HG03575 (cell line): ENCODE results near the gene IP6K2.

Experiments used
- ATAC-seq: cut with Tn5 transposase; IDR thresholded peaks from one replicate; pipeline ENCODE4 v1.9.1; 2021; ENCODE audit not compliant: unreplicated experiment, insufficient number of reproducible peaks, low FRiP score; ENCODE audit errors: extremely low read depth

The IP6K2 gene

GRCh38 chr3:48679411-48680391, 37.3 kb downstream of the IP6K2 start:
- ATAC-seq: no peak

- ATAC-seq: no peak
Observed at GRCh38 chr3:48678566-48679380, 38.2 kb downstream of the IP6K2 start.

GRCh38 chr3:48678056-48678455, 39.0 kb downstream of the IP6K2 start:
- ATAC-seq: no peak

- no peak for ATAC-seq
Observed at GRCh38 chr3:48674505-48674904, 42.5 kb downstream of the IP6K2 start.

GRCh38 chr3:48672522-48672921, 44.5 kb downstream of the IP6K2 start:
- ATAC-seq: no peak

GRCh38 chr3:48664929-48665328, 52.1 kb downstream of the IP6K2 start:
- ATAC-seq: no peak

GRCh38 chr3:48664313-48664644, 52.7 kb downstream of the IP6K2 start:
- ATAC-seq: no peak

- no peak for ATAC-seq
Observed at GRCh38 chr3:48663489-48664312, 53.3 kb downstream of the IP6K2 start.

GRCh38 chr3:48662753-48663488, 54.1 kb downstream of the IP6K2 start, which contains the start of gene CELSR3:
TSS of gene CELSR3 (minus strand) at chr3:48662886. CDS start at chr3:48662634, 252 bp downstream.
- ATAC-seq: no peak

- ATAC-seq: no peak
Observed at GRCh38 chr3:48662145-48662752, 54.8 kb downstream of the IP6K2 start.

GRCh38 chr3:48661501-48662144, 55.4 kb downstream of the IP6K2 start:
- no peak for ATAC-seq

GRCh38 chr3:48660800-48661400, 56.1 kb downstream of the IP6K2 start:
- ATAC-seq: no peak

- no peak for ATAC-seq
Observed at GRCh38 chr3:48656841-48657281, 60.2 kb downstream of the IP6K2 start.

- ATAC-seq: no peak
Observed at GRCh38 chr3:48656061-48656840, 60.8 kb downstream of the IP6K2 start.

- ATAC-seq: no peak
Observed at GRCh38 chr3:48655606-48656005, 61.4 kb downstream of the IP6K2 start.

- ATAC-seq: no peak
Observed at GRCh38 chr3:48655063-48655462, 62.0 kb downstream of the IP6K2 start.
